Measurements from ENCODE around the gene DENND1A.

Gene DENND1A

GRCh38 chr9:123541411-123541810 is 388.5 kb downstream of the DENND1A start:
- TF ChIP-seq CTCF (IDR thresholded peaks at IDR 0.05) = no peak

- TF ChIP-seq CTCF (IDR thresholded peaks at IDR 0.05) = no peak
Observed at GRCh38 chr9:123540457-123540856, 389.5 kb downstream of the DENND1A start.

DNA sequence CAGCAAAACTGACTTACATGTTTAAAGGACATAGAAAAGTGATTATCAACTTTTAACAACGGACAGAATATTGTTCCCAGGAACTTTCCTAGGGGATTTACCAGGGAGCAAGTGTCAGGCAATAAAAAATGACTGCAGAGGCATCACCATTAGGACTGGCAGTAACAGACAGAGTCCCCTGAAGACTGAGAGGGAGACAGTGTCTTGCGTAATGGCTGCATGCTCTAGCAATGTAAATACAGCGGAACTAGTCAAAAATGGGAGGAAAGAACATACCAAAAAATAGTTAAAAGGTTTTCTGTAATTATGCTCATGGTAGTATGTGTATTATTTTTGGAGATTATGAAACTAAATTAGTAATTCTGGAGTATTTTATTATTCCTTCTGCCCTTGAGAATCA is 392.1 kb downstream of the DENND1A start:
- TF ChIP-seq CTCF (IDR thresholded peaks at IDR 0.05) = no peak

DNA sequence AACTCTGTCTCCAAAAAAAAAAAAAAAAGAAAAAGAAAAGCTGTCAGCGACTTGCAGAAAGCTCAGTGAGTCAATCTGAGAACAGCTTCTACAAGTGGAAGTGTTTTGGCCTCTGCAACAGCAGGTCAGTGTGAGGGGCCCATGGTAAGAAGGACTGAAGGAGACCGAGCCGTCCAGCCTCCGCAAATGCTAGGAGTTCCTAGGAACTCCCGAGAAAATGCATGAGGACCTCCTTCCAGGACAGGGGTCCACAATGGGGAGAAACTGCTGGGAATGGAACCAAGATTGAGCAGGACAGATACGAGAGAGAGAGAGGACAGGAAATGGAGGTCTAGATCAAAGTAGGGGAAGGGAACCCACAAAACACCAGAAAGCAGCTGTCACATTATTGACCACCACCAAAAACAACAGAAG is 393.5 kb downstream of the DENND1A start:
- TF ChIP-seq CTCF (IDR thresholded peaks at IDR 0.05) = no peak

- TF ChIP-seq CTCF (IDR thresholded peaks at IDR 0.05) = no peak
Observed at GRCh38 chr9:123534336-123534735, 395.6 kb downstream of the DENND1A start.

DNA sequence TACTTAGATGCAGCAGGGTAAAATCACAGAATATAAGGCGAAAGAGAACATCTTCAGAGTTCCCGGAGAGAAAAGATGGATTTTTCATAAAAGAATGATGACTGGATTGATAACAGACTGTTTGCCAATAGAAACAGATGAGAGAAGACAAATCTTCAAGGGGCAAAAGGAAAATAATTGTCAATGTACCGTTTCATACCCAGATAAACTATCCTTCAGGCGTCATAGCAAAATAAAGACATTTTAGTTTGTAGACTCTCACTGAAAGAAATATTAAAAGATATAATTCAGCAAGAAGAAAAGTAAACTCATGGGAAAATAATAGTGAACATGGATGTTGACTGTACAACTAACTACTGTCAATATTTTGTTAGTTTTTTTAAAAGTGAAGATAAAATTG is 399.7 kb downstream of the DENND1A start:
- no peak for TF ChIP-seq CTCF (IDR thresholded peaks at IDR 0.05)

DNA sequence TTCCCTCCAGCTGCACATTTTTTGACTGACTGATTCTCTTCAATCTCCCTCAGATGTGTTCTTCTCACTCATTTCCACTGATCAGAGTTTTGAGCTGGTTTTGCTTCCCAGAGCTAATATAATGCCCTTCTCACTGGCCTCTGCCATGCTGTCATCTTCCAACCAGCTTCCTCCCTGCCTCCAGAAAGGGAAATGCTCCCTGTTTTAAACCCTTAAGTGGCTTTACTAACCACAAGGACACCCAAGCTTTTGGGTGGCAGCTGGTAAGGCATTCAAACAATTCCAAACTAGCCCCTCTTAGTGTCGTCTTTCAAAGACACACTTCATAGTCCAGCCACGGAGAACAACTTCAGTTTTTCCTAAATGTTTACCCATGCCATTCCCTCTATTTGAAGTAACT is 401.4 kb downstream of the DENND1A start:
- TF ChIP-seq CTCF (IDR thresholded peaks at IDR 0.05) = no peak

DNA sequence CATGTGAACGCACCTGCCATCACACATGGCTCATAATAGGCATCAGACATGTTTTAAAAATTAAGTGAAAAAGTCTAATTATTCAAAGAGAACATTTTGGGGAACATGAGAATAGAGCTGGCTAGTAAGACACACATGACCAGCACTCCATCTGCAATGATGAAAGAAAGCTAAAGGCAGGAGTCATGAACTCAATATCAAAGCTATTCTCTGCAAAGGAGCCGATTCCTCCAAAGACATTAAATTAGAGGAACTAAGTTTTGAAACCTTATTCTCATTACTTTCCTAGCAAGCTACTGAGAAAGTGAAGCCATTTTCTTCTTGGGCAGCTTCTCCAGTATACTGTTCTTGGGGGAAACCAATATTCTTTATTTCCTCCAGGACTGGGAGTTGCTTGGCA is 401.9 kb downstream of the DENND1A start:
- no peak for TF ChIP-seq CTCF (IDR thresholded peaks at IDR 0.05)

All from LNCAP (cell line).